BLaER1 (cell line): ENCODE measurements around the gene PPIP5K2.

ENCODE experiments used
- H3K27ac ChIP-seq: shearing (Covaris generic); formaldehyde crosslinking; 2 replicates; pipeline ENCODE4 v1.8.1; 2022
- H3K27me3 ChIP-seq: shearing (Covaris generic); formaldehyde crosslinking; 2 replicates; pipeline ENCODE4 v1.8.1; 2022
- H3K36me3 ChIP-seq: shearing (Covaris generic); formaldehyde crosslinking; 2 replicates; pipeline ENCODE4 v1.8.1; 2022
- H3K4me1 ChIP-seq: shearing (Covaris generic); formaldehyde crosslinking; 2 replicates; pipeline ENCODE4 v1.8.1; 2022
- H3K4me2 ChIP-seq: shearing (Covaris generic); formaldehyde crosslinking; 2 replicates; pipeline ENCODE4 v1.8.1; 2022
- H3K4me3 ChIP-seq: shearing (Covaris generic); formaldehyde crosslinking; 2 replicates; pipeline ENCODE4 v1.8.1; 2022
- H3K9ac ChIP-seq: shearing (Covaris generic); formaldehyde crosslinking; 2 replicates; pipeline ENCODE4 v1.8.1; 2022
- H3K9me3 ChIP-seq: shearing (Covaris generic); formaldehyde crosslinking; 2 replicates; pipeline ENCODE4 v1.8.1; 2022
- H4K20me1 ChIP-seq: shearing (Covaris generic); formaldehyde crosslinking; 2 replicates; pipeline ENCODE4 v1.8.1; 2022
- Cebpa-rat ChIP-seq: shearing (Covaris generic); IDR thresholded peaks from 2 replicates; pipeline ENCODE4 v1.8.1; 2022

The PPIP5K2 gene

DNA sequence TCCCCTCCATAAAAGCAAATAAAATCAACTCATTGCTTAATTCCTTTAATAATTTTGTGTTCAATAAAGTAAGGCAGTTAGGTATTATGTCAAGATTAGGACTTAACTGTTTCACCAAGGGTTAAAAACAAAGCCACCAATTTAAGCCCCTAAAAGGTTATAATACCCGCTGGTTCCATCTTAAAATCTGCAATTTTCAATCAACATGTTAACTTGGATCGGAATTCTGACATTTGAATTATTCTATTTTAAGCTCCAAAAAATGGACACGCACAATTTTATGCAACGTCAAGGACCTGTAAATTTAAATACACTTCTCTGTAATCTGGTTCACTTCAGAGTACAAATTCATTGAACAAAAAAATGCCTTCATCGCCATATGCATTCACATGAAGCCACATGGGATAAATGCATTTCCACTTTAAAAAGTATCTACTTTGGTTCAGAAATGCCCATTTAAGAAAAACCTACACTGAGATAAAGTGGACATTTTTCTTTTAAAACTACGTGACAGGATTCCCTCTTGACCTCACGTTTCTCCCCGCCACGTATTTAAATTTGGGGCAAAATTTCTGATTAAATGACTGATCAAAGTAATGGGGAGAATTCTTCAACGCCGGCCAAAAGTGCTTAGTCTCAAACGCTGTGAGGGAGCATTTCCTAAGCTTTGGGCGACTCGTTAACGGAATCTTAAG, 884 bp upstream of the PPIP5K2 start:
- Histone ChIP-seq H3K4me3 (peak overlapping the region; percentile 87), H3K4me2 (peak overlapping the region; percentile 88), H3K27me3 (no peaks in the 10 kb centered on the region), H3K9me3 (no peaks in the 10 kb centered on the region), H3K9ac (peak overlapping the region; percentile 92), H4K20me1 (peaks cover 6% of the 10 kb centered on the region; the same call in 1 of the 2 replicates), H3K27ac (peak overlapping the region; percentile 91), H3K36me3 (peaks cover 4% of the 10 kb centered on the region; the same call in 1 of the 2 replicates), H3K4me1 (peaks cover 44% of the 10 kb centered on the region)
- no peak for TF ChIP-seq Cebpa-rat

DNA sequence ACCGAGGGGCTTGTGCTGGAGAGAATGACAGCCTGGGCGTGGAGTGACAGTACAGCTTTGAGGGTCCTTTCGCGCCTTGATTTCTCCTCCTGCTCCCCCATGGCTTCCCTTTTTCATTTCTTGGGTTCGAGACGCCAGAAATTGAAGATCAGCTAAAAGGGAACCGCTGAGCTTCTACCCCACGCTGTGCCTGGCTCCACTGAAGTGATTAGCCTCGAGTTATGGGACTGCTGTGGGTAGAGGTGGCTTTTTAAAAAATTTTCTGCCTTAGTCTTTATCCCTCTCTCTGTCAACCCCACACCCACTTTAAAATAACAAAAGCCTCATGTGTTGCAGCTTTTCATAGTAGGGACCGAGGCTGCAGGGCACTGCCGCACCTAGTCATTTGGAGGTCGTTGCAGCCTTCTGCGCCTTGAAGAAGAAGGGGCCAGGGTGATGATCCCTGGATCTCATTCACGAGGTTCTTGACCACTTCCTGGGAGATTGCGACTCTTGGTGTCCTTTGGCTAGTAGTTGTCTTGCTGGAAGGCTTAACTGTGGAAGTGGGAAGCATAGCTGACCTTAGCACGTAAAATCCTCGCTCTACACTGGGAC, 603 bp downstream of the PPIP5K2 start:
- peak overlapping the region; percentile 92 for H3K9ac ChIP-seq
- no peaks in the 10 kb centered on the region for H3K9me3 ChIP-seq
- H4K20me1 ChIP-seq: peaks cover 12% of the 10 kb centered on the region; the same call in 1 of the 2 replicates
- H3K27me3 ChIP-seq: no peaks in the 10 kb centered on the region
- H3K4me2 ChIP-seq: peak overlapping the region; percentile 92
- no peak for TF ChIP-seq Cebpa-rat
- peak overlapping the region; percentile 87 for H3K4me3 ChIP-seq
- H3K36me3 ChIP-seq: peaks cover 11% of the 10 kb centered on the region; the same call in 1 of the 2 replicates
- H3K27ac ChIP-seq: peak overlapping the region; percentile 91
- peaks cover 33% of the 10 kb centered on the region for H3K4me1 ChIP-seq

DNA sequence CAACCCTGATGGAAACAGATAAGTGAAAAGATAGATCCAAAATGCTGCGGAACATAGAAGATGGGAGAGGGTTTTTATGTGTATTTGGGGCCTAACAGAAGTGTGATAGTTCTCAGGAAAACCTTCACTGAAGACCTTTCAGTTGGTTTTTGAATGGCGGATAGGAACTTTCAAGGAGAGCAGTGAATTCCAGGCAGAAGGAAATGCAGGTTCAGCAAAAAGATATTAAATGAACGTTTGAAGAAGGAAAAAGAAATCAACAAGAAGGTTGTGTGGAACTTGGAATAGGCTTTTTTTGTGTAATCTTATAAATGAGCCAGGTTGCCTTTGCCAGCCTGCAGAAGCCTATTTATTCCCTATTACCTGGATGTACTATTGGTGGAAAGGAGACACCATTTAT, 2.1 kb downstream of the PPIP5K2 start:
- Histone ChIP-seq H3K27ac (no peak overlapping the region), H4K20me1 (peaks cover 22% of the 10 kb centered on the region), H3K9me3 (no peaks in the 10 kb centered on the region), H3K27me3 (no peaks in the 10 kb centered on the region), H3K4me3 (no peak overlapping the region), H3K36me3 (peaks cover 13% of the 10 kb centered on the region; the same call in 1 of the 2 replicates), H3K4me2 (peak overlapping the region; percentile 92), H3K9ac (no peak overlapping the region), H3K4me1 (peaks cover 33% of the 10 kb centered on the region)
- no peak for TF ChIP-seq Cebpa-rat

DNA sequence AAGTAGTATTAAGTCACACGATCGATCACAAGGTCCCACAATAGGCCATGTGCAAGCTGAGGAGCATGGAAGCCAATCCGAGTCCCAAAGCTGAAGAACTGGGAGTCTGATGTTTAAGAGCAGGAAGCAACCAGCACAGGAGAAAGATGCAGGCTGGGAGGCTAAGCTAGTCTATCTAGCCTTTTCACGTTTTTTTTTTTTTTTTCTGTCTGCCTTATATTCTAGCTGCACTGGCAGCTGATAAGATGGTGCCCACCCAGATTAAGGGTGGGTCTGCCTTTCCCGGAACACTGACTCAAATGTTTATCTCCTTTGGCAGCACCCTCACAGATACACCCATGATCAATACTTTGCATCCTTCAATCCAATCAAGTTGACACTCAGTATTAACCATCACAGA, 6.5 kb downstream of the PPIP5K2 start:
- H3K4me3 ChIP-seq: no peak overlapping the region
- no peak for TF ChIP-seq Cebpa-rat
- H3K9me3 ChIP-seq: no peaks in the 10 kb centered on the region
- no peak overlapping the region for H3K9ac ChIP-seq
- no peak overlapping the region for H3K27ac ChIP-seq
- H3K27me3 ChIP-seq: no peaks in the 10 kb centered on the region
- H3K4me2 ChIP-seq: no peak overlapping the region
- H4K20me1 ChIP-seq: peaks cover 37% of the 10 kb centered on the region
- H3K4me1 ChIP-seq: peaks cover 12% of the 10 kb centered on the region
- peaks cover 25% of the 10 kb centered on the region; the same call in 1 of the 2 replicates for H3K36me3 ChIP-seq

DNA sequence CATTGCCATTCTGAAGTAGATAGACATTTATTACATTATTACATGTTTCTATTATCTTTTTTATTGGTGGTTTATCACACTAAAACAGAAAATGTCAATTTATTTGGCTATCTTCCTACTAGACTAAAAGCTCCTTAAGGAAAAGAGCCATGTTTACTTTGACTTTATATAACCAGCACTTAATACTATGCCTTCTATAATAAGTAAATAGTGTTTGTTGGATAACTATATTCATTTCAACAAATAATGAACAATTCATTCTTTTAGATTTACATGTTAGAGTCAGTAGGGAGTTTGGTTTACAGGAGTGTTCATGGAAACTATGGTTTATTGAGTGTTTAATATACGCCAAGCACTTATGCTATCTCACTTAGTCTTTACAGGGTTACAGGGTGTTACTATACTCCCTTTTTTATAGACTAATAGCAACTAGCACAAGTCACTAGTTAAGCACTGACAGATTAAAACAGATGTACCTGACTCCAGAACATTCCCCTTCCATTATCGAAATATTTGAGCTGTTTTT, 7.3 kb downstream of the PPIP5K2 start:
- Histone ChIP-seq H3K9me3 (no peaks in the 10 kb centered on the region), H3K4me3 (no peak overlapping the region), H3K4me1 (peaks cover 4% of the 10 kb centered on the region), H3K9ac (no peak overlapping the region), H3K27me3 (no peaks in the 10 kb centered on the region), H3K36me3 (peaks cover 28% of the 10 kb centered on the region; the same call in 1 of the 2 replicates), H3K4me2 (no peak overlapping the region), H4K20me1 (peaks cover 36% of the 10 kb centered on the region), H3K27ac (no peak overlapping the region)
- no peak for TF ChIP-seq Cebpa-rat

DNA sequence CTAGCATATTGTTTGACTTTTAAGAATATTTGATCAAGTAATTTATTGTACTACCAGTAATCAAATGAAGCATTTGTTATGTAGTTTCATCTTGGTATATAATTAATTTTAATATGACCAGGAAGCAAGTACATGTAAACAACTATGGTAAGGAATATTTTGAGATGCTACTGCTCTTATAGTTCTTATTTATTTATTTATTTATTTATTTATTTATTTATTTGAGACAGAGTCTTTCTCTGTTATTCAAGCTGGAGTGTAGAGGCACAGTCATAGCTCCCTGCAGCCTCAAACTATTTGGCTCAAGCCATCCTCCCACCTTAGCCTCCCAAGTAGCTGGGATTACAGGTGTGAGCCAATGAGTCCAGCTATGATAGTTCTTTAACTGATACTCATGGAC, 8.1 kb downstream of the PPIP5K2 start:
- no peak for TF ChIP-seq Cebpa-rat
- Histone ChIP-seq H4K20me1 (peaks cover 38% of the 10 kb centered on the region), H3K27ac (no peak overlapping the region), H3K36me3 (peaks cover 27% of the 10 kb centered on the region; the same call in 1 of the 2 replicates), H3K4me1 (no peaks in the 10 kb centered on the region), H3K27me3 (no peaks in the 10 kb centered on the region), H3K4me2 (no peak overlapping the region), H3K9ac (no peak overlapping the region), H3K9me3 (no peaks in the 10 kb centered on the region), H3K4me3 (no peak overlapping the region)

DNA sequence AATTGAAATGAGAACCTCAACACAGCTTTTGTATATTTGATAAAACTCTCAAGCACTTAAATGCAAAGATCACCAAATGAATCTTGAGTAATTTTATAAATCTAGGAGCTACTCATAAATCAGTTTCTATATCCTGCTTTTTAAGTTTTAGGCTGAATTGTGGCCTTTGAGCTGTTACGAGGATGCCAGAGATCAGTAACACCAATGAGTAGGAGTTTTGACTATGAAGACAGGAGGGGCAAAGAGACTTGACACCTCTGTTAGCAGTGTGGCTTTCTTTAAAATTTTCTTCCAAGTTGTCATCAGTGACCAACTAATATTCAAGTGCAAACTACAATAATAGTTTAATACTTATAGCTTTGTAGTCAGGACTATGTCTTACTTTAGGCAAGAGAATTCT, 12.6 kb downstream of the PPIP5K2 start:
- H4K20me1 ChIP-seq: peaks cover 18% of the 10 kb centered on the region; the same call in 1 of the 2 replicates
- no peak for TF ChIP-seq Cebpa-rat
- no peaks in the 10 kb centered on the region for H3K27me3 ChIP-seq
- no peaks in the 10 kb centered on the region for H3K9me3 ChIP-seq
- H3K36me3 ChIP-seq: peaks cover 32% of the 10 kb centered on the region
- H3K9ac ChIP-seq: no peak overlapping the region
- no peak overlapping the region for H3K27ac ChIP-seq
- H3K4me2 ChIP-seq: no peak overlapping the region
- H3K4me1 ChIP-seq: no peaks in the 10 kb centered on the region
- H3K4me3 ChIP-seq: no peak overlapping the region

DNA sequence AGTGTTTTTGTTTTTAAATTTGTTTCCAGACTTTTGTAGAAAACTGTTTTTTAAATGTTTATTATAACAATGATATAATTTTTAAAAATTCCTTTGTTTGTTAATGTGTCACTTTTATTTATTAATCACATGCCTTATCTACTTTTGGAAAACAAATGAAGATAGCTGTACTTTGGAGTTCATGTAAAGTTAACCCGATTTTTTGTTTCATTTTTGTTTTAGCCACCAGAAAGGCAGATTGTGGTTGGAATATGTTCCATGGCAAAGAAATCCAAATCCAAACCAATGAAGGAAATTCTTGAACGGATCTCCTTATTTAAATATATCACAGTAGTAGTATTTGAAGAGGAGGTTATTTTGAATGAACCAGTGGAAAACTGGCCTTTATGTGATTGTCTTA, 13.1 kb downstream of the PPIP5K2 start:
- Histone ChIP-seq H3K36me3 (peaks cover 32% of the 10 kb centered on the region), H3K4me1 (no peaks in the 10 kb centered on the region), H3K9ac (no peak overlapping the region), H3K27ac (no peak overlapping the region), H4K20me1 (peaks cover 15% of the 10 kb centered on the region; the same call in 1 of the 2 replicates), H3K4me3 (no peak overlapping the region), H3K4me2 (no peak overlapping the region), H3K9me3 (no peaks in the 10 kb centered on the region), H3K27me3 (no peaks in the 10 kb centered on the region)
- no peak for TF ChIP-seq Cebpa-rat

DNA sequence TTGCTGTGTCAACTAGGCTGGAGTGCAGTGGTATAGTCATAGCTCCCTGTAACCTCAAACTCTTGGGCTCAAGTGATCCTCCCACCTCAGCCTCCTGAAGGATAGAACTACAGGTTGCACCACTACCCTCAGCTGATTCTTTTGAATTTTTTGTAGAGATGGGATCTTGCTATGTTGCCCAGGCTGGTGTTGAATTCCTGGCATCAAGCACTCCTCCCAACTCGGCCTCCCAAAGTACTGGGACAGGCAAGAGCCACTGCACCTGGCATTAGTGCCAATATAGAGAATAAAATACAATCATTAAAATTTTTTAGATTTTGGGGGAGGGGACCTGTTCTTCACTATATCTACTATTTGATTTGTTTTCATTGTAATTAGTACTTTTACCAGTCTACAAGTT, 15.4 kb downstream of the PPIP5K2 start:
- Histone ChIP-seq H3K4me3 (no peak overlapping the region), H4K20me1 (peaks cover 14% of the 10 kb centered on the region; the same call in 1 of the 2 replicates), H3K4me1 (no peaks in the 10 kb centered on the region), H3K4me2 (no peak overlapping the region), H3K9me3 (no peaks in the 10 kb centered on the region), H3K27me3 (no peaks in the 10 kb centered on the region), H3K27ac (no peak overlapping the region), H3K36me3 (peaks cover 45% of the 10 kb centered on the region), H3K9ac (no peak overlapping the region)
- TF ChIP-seq Cebpa-rat: no peak

DNA sequence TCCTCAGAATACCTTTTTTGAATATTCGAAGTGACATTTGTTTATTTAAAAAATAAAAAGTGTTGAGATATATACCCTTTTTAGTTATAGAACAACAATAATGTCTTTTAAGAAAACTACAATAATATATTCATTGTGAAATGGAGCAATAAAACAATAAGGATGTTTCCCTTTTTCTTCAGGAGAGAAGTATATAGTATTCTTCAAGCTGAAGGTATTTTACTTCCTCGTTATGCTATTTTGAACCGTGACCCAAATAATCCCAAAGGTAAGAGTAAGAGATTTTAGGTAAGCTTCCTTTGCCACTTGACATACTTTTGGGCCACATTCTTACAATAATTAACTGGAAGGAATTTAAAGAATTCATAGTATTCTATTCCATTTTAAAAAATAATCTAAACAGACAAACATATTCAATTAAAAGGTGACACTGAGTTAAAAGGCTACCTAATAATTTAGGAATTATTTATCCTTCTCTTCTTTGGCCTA, 18.1 kb downstream of the PPIP5K2 start:
- Histone ChIP-seq H4K20me1 (no peaks in the 10 kb centered on the region), H3K36me3 (peaks cover 55% of the 10 kb centered on the region), H3K27ac (no peak overlapping the region), H3K27me3 (no peaks in the 10 kb centered on the region), H3K9ac (no peak overlapping the region), H3K4me2 (no peak overlapping the region), H3K9me3 (peaks cover 8% of the 10 kb centered on the region; the same call in 1 of the 2 replicates), H3K4me3 (no peak overlapping the region), H3K4me1 (no peaks in the 10 kb centered on the region)
- TF ChIP-seq Cebpa-rat: no peak
